ENCODE data around the gene AQP12B. TPM values are rescaled to one million over a fixed set of nuclear protein-coding genes. Genes with fewer than 3 reads are reported as not detected.
"Not testable (repeated sequence)": the region's sequence is repeated elsewhere in the genome, so short reads cannot be mapped to it uniquely, and the experiment has no call there.

AQP12B gene, protein sequence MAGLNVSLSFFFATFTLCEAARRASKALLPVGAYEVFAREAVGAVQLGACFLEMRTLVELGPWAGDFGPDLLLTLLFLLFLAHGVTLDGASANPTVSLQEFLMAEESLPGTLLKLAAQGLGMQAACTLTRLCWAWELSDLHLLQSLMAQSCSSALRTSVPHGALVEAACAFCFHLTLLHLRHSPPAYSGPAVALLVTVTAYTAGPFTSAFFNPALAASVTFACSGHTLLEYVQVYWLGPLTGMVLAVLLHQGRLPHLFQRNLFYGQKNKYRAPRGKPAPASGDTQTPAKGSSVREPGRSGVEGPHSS
- total RNA-seq, result not detected in 2 replicates

DNA sequence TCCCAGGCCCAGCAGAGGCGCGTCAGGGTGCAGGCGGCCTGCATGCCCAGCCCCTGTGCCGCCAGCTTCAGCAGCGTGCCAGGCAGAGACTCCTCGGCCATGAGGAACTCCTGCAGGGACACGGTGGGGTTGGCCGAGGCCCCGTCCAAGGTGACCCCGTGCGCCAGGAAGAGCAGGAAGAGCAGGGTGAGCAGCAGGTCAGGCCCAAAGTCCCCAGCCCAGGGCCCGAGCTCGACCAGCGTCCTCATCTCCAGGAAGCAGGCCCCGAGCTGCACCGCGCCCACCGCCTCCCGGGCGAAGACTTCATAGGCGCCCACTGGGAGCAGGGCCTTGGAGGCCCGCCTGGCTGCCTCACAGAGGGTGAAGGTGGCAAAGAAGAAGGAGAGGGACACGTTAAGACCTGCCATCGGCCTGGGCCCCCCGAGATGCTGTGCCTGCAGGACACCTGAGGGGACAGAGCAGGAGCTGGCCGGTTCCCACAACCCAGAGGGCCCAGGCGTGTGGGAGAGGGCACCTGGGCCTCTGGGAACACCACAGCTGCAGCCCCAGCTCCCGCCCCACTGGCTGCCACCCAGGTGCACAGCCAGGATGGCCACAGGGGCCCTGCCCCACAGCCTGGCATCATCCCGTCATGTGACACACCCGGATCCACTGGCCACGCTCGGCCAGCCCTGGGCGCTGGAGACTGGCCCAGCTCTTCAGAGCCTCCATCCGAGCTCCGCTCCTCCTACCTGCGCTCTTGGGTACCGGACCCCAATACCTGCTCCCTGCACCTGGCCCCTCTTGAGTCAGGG lies at the start of gene AQP12B:
TSS of gene AQP12B (minus strand) at position 455 of the 794 bp plus-strand sequence. CDS start at position 407, 48 bp downstream.
- not testable (repeated sequence) for DNase-seq (ENCODE audit: low read depth); H3K4me3 ChIP-seq (ENCODE audit: low read depth, low read length)

DNA sequence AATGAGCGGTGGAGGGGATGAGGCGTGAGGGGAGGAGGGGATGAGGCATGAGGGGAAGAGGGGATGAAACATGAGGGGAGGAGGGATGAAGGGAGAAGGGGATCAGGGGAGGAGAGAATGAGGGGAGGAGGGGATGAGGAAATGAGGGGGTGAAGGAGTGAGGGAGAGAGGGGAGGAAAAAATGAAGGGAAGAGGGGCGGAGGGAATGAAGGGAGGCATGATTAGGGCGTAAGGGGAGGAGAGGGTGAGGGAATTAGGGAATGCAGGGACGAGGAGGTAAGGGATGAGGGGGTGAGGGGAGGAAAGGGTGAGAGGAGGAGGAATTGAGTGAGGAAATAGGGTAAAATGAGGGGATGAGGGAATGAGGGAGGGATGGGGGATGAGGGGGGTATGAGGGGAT lies 49.5 kb upstream of the AQP12B start:
- no peak overlapping the region for H3K4me3 ChIP-seq (ENCODE audit: low read depth, low read length)
- TF ChIP-seq, protein P1, sequence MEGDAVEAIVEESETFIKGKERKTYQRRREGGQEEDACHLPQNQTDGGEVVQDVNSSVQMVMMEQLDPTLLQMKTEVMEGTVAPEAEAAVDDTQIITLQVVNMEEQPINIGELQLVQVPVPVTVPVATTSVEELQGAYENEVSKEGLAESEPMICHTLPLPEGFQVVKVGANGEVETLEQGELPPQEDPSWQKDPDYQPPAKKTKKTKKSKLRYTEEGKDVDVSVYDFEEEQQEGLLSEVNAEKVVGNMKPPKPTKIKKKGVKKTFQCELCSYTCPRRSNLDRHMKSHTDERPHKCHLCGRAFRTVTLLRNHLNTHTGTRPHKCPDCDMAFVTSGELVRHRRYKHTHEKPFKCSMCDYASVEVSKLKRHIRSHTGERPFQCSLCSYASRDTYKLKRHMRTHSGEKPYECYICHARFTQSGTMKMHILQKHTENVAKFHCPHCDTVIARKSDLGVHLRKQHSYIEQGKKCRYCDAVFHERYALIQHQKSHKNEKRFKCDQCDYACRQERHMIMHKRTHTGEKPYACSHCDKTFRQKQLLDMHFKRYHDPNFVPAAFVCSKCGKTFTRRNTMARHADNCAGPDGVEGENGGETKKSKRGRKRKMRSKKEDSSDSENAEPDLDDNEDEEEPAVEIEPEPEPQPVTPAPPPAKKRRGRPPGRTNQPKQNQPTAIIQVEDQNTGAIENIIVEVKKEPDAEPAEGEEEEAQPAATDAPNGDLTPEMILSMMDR (IDR thresholded peaks at IDR 0.05; ENCODE audit: insufficient read depth, low read depth, low read length), result no peak
- no peak for DNase-seq (ENCODE audit: low read depth)

DNA sequence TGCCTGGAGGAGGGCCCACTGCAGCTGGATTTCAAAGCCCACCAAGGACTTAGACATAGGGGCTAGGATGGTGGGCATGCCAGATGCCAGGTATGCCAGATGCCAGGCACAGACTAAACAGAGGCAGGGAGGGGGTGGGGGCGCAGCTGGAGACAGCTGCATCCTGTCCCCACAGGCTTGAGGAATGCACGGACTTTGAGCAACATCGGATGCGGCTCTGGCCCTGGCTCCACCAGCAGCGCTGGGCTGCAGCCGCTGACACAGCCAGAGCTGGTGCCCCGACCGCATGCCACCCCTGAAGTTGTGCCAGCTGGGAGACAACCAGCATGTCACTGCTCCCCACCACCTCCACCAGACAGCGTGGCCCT lies 48.5 kb upstream of the AQP12B start:
- H3K4me3 ChIP-seq (ENCODE audit: low read depth, low read length), result no peak overlapping the region
- DNase-seq (ENCODE audit: low read depth), result no peak
- TF ChIP-seq, protein P1 (IDR thresholded peaks at IDR 0.05; ENCODE audit: insufficient read depth, low read depth, low read length), result no peak

DNA sequence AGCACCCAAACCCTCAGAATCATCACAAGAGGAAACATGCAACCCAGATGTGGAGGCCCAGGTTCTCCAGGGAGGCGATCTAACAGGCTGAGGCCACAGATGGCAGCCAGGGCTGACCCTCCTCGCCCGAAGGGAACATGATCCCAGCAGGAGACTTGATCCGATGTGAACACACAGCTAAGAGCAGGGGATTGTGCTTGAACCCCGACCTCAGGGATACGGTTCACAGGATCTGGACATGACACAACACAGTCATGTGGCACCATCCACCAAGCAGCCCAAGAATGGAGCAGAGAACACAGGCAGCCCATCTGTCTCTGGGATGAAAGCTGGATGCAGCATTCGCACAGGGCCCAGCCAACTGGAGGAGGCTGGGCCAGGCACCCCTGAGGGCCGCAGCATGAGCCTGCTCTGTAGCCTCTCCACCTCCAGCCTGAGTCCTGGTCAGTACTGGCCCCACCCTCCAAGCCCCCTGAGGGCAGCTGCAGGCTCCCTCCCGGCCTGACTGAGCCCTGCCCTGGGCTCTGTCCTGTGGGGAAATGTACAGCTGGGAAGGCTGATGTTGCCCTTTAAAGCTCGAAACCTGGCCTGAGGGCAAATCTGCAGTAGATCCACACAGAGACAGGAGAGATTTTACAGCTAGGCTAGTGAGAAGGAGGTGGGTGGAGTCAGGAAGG lies 48.0 kb upstream of the AQP12B start:
- TF ChIP-seq, protein P1 (IDR thresholded peaks at IDR 0.05; ENCODE audit: insufficient read depth, low read depth, low read length), result no peak
- DNase-seq (ENCODE audit: low read depth), result no peak
- no peak overlapping the region for H3K4me3 ChIP-seq (ENCODE audit: low read depth, low read length)

DNA sequence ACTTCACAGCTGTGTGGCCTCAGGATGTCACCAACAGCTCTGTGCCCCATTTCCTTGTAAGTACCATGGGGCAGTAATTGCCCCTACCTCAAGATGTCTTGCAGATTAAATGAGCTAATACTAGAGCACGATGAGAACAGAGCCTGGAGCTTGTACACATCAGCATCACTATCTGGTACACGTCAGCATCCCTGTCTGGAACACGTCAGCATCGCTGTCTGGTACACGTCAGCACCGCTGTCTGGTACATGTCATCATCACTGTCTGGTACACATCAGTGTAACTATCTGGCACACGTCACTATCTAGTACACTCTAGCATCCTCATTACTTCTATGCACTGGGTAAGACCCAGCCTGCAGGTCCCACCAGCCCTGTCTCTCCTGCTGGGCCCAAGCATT lies 46.1 kb upstream of the AQP12B start:
- no peak overlapping the region for H3K4me3 ChIP-seq (ENCODE audit: low read depth, low read length)
- TF ChIP-seq, protein P1 (IDR thresholded peaks at IDR 0.05; ENCODE audit: insufficient read depth, low read depth, low read length), result no peak
- peak; percentile 2 for DNase-seq (ENCODE audit: low read depth)

DNA sequence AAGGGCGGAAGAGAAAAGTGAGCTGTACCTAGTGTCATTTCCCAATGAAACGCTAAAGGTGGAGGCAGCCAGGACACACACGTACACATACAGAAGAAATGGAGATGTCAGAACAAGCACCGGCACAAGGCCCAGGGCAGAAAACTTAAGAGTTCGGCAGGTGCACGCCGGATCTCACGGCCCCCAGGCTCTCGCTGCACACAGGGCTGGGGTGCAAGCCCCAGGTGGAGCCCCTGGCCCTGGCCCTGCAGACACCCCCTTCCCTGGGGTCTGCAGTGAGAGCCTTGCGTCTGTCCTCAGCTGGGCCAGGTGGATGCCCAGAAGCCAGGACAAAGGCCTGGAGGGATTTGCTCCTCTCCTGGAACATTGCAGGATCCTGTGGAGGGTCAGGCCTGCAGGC lies 45.7 kb upstream of the AQP12B start:
- DNase-seq (ENCODE audit: low read depth), result no peak
- TF ChIP-seq, protein P1 (IDR thresholded peaks at IDR 0.05; ENCODE audit: insufficient read depth, low read depth, low read length), result no peak
- H3K4me3 ChIP-seq (ENCODE audit: low read depth, low read length), result no peak overlapping the region

DNA sequence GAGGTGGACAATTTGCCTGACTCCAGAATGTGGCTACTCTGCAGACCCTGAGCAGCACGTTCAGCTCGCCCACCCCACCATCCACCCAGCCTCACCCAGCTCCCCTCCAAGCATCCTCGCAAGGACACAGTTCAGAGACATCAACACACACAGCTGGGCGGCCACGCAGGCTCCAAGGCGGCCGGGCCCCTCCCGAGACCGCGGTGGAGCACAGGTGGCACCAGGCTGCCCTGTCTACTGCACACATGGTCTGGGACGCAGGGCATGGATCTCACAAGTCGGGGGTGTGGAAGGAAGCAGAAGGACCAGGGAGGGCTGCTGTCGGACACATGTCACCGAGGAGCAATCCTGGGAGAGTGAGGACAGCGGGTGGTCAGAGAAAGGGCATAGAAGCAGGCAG lies 45.2 kb upstream of the AQP12B start:
- TF ChIP-seq, protein P1 (IDR thresholded peaks at IDR 0.05; ENCODE audit: insufficient read depth, low read depth, low read length), result no peak
- DNase-seq (ENCODE audit: low read depth), result no peak
- no peak overlapping the region for H3K4me3 ChIP-seq (ENCODE audit: low read depth, low read length)
